Tibial artery (tissue), 4 donors: ENCODE measurements around the gene SMAD7.
A peak's percentile ranks its signal among the peaks of the same experiment; 100 is the strongest.

ENCODE experiments used
- DNase-seq, 2 donors: peaks; one replicate each; pipeline ENCODE4 v3.0.0-alpha.2; 2019
- H3K27ac ChIP-seq, 2 donors: fragments of 200-600 bp; sonication (generic) in 1 of 2; 1 replicate in 1 of 2; 2 replicates in 1 of 2; pipeline ENCODE4 v1.5.1; 2018 to 2019; ENCODE audit warnings: mild to moderate bottlenecking in 1 of 2
- H3K27me3 ChIP-seq, 2 donors: fragments of 200-600 bp; sonication (generic) in 1 of 2; one replicate each; pipeline versions ENCODE4 v1.5.1 to v1.6.0; 2016 to 2019
- H3K36me3 ChIP-seq, 3 donors: fragments of 200-600 bp; sonication (generic) in 2 of 3; one replicate each; pipeline ENCODE4 v1.5.1; 2016 to 2019; ENCODE audit warnings: mild to moderate bottlenecking in 2 of 3
- H3K4me1 ChIP-seq, 4 donors: fragments of 200-600 bp; sonication (generic) in 2 of 4; 1 replicate in 3 of 4; 2 replicates in 1 of 4; pipeline ENCODE4 v1.5.1; 2016 to 2019
- H3K4me3 ChIP-seq, 2 donors: fragments of 200-600 bp; sonication (generic) in 1 of 2; 1 replicate in 1 of 2; 2 replicates in 1 of 2; pipeline ENCODE4 v1.5.1; 2018 to 2019; ENCODE audit warnings: mild to moderate bottlenecking in 2 of 2
- H3K9me3 ChIP-seq, 3 donors: fragments of 200-600 bp; sonication (generic) in 1 of 3; one replicate each; pipeline ENCODE4 v1.5.1; 2016 to 2019
- intact Hi-C: fragments of 100-400 bp; cut with DNase I; formaldehyde crosslinking; loops from one replicate; pipeline ENCODE4 v1.15.0; 2023; ENCODE audit warnings: low total_unique reads
- TF ChIP-seq, protein P1 (sequence below), 2 experiments: fragments of 200-600 bp in 1 of 2; fragments of 450-650 bp in 1 of 2; IDR thresholded peaks; one replicate each; pipeline ENCODE4 v1.5.1; 2017 to 2019; ENCODE audit warnings: antibody characterized with exemption in 2 of 2, mild to moderate bottlenecking in 1 of 2, moderate library complexity in 1 of 2

The SMAD7 gene

DNA sequence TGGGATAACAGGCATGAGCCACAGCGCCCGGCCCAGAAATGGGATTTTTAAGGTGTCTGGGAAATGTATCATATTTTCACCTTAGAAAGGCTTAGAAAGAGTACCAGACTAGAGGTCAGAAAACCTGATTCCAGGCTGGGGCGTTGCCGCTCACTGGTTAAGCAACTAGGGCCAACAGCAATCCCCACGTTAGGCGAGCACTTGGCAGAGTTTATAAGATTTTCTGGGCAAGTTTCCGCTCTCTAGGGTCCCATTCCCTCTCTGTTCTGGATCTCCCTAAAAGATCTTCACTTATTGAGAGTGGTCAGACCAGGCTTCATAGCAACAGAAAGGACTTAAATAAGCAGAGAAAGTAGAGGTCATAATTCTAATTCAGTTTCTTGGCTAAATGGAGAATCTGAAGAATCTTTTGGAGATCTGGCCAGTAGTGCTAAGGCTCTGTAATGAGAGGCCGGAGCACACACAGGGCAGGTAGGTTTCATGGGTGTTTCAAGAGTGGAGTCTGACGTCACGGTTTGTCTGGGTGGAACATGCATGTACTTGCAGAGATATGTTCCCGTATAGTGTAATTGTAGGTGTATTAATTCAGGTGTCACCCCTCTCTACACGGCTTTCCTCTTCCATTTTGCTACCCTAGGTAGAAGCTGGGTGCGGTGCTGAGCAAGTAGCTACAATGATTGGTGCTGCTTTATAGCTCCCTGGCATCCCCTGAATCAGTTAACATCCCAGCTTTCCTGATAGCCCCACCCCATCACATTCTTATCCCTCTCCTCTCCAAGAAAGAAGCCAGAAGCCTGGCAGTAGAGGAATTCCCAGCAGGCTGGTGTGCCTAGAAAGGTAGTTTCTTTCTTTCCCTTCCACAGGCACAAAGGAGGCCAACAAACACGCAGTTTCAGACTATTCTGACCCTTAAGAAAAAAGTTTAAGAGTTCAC lies 4.4 kb upstream of the SMAD7 start:
- Histone ChIP-seq H3K4me1 (peaks cover 0 to 56% (median 43%) of the 10 kb centered on the region in 4 donors), H3K27me3 (no peaks in the 10 kb centered on the region), H3K36me3 (peaks cover 0 to 2% (median 0%) of the 10 kb centered on the region in 3 donors), H3K4me3 (peak overlapping the region in 1 of 2 donors; percentile 5), H3K9me3 (no peaks in the 10 kb centered on the region), H3K27ac (peak overlapping the region; percentile 88 to 99)
- TF ChIP-seq, protein P1, sequence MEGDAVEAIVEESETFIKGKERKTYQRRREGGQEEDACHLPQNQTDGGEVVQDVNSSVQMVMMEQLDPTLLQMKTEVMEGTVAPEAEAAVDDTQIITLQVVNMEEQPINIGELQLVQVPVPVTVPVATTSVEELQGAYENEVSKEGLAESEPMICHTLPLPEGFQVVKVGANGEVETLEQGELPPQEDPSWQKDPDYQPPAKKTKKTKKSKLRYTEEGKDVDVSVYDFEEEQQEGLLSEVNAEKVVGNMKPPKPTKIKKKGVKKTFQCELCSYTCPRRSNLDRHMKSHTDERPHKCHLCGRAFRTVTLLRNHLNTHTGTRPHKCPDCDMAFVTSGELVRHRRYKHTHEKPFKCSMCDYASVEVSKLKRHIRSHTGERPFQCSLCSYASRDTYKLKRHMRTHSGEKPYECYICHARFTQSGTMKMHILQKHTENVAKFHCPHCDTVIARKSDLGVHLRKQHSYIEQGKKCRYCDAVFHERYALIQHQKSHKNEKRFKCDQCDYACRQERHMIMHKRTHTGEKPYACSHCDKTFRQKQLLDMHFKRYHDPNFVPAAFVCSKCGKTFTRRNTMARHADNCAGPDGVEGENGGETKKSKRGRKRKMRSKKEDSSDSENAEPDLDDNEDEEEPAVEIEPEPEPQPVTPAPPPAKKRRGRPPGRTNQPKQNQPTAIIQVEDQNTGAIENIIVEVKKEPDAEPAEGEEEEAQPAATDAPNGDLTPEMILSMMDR (IDR thresholded peaks at IDR 0.05), result no peak
- intact Hi-C loops, result loop anchor here (5.0 kb wide), 2 partner anchors 173 to 532 kb away; partner anchors contain the start of gene C18orf32
- DNase-seq, result peak in 1 of 2 donors; percentile 71

DNA sequence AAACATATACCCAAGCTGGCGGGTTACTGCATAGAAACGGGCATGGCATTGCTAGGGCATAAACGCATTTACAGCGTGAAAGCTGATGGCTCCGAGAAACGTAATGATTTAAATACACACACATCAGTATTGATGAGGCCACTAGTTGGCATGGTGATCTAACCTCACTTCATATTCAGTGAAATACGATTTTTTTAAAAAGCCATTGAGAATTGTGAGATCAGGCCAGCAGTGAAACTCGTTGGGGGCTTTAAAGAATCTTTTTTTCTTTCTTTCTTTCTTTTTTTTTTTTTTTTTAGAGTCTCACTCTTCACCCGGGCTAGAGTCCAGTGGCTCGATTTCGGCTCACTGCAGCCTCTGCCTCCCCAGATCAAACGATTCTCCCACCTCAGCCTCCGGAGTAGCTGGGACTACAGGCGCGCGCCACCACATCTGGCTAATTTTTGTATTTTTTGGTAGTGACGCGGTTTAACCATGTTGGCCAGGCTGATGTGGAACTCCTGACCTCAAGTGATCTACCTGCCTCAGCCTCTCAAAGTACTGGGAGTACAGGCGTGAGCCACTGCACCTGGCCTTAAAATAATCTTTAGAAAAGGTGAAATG lies 2.4 kb upstream of the SMAD7 start:
- intact Hi-C loops, result loop anchor here (5.0 kb wide), 2 partner anchors 171 to 534 kb away; partner anchors contain the start of gene C18orf32
- H3K4me1 ChIP-seq, result peaks cover 0 to 55% (median 43%) of the 10 kb centered on the region in 4 donors

DNA sequence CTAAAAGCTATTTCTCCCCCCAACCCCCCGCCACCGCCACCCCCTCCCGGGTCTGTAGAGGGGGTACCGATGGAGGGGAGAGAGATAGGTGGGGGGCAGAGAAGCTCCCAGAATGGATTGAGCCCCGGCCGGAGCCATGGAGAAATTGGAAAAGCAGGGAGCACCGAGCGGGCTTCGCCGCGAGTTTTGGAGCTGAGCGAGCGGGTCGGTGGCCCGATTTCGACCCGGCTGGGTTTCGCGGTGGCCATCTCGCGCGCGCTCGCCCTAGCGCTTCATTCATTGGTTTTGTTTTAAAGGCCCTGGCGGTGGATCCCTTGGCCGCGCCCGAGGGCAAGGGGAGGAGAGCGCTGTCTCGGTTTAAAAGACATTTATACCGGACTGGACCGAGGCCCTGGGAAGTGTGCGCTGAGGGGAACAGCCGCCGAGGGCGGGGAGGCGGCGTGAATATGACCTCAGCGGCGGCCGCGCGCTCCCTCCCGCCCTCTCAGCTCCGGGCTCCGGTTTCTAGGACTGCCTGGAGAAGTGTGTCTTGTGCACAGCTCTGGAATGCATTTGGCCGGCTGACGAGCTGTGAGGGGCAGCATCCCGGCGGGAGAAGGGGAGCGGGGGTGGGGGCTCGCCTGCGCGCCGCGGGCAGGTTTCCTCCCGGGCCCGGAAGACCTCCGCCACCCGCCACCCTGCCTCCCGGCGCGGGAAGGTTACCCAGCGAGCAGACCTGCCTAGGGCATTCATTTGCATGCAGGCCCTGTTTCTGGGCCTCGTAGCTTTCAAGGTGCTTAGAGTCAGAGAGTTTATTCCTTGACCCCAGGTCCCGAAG lies 1.7 kb upstream of the SMAD7 start:
- no peaks in the 10 kb centered on the region for H3K27me3 ChIP-seq
- H3K36me3 ChIP-seq, result peaks cover 0 to 17% (median 9%) of the 10 kb centered on the region in 3 donors
- DNase-seq, result peak; percentile 85 to 92
- TF ChIP-seq, protein P1 (IDR thresholded peaks at IDR 0.05), result no peak
- H3K9me3 ChIP-seq, result no peaks in the 10 kb centered on the region
- H3K4me1 ChIP-seq, result peaks cover 0 to 48% (median 40%) of the 10 kb centered on the region in 4 donors
- peak overlapping the region; percentile 58 to 98 for H3K4me3 ChIP-seq
- intact Hi-C loops, result loop anchor here (5.0 kb wide), 2 partner anchors 170 to 535 kb away; partner anchors contain the start of gene C18orf32
- H3K27ac ChIP-seq, result peak overlapping the region; percentile 88 to 99

More for the DNA sequence above, 2.4 kb upstream of the SMAD7 start:
- peak overlapping the region; percentile 58 to 98 for H3K4me3 ChIP-seq
- DNase-seq, result no peak
- H3K36me3 ChIP-seq, result peaks cover 0 to 17% (median 9%) of the 10 kb centered on the region in 3 donors
- H3K27ac ChIP-seq, result peak overlapping the region; percentile 88 to 99
- TF ChIP-seq, protein P1 (IDR thresholded peaks at IDR 0.05), result no peak
- no peaks in the 10 kb centered on the region for H3K9me3 ChIP-seq
- H3K27me3 ChIP-seq, result no peaks in the 10 kb centered on the region

DNA sequence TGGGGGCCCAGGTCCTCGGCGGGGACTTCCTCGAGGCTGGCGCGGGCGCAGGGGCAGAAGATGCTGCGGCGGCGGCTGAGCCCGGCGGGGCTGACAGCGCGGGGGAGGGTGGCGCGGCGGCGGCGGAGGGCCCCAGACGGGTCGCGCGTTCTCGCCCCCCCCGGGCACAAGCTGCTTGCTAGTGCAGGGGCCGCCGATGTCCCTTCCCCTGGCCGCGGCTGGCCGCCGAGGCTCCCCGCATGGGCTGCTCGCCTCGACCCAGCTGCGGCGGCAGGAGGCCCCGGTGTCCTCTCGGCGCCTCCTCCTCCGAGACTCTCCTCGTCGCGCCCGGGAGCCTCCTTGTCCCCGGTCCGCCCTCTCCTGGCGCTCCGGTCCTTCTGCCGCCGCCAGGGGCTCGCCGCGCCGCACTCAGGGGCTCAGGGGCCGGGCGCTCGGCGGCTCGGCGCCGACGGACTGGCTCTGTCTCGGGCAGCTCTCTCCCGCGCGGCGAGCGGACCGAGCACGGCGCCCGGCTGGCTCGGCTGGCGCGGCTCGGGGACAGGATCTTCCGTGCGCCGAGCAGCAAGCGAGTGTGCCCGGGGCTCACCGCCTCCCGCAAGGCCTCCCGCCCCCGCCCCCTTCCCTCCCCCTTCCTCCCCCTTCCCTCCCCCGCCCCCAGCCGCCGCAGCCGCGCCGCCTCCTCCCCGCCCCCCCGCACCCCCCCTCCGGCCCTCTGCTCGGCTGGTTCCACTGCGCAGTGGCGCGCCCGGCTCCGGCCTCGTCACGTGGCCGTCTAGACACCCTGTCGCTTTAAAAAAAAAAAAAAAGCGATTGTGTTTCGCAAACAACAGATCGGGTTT lies 902 bp upstream of the SMAD7 start:
- H3K4me1 ChIP-seq, result peaks cover 0 to 44% (median 35%) of the 10 kb centered on the region in 4 donors
- no peaks in the 10 kb centered on the region for H3K9me3 ChIP-seq
- TF ChIP-seq, protein P1 (IDR thresholded peaks at IDR 0.05), result peak in 1 of 2 experiments; percentile 30
- H3K36me3 ChIP-seq, result peaks cover 0 to 17% (median 9%) of the 10 kb centered on the region in 3 donors
- intact Hi-C loops, result loop anchor here (5.0 kb wide), 2 partner anchors 169 to 536 kb away; partner anchors contain the start of gene C18orf32
- H3K27ac ChIP-seq, result peak overlapping the region; percentile 88 to 99
- H3K27me3 ChIP-seq, result no peaks in the 10 kb centered on the region
- peak; percentile 88 to 95 for DNase-seq
- H3K4me3 ChIP-seq, result peak overlapping the region; percentile 58 to 98
